ENCODE data around the gene TMEM178B.

Gene TMEM178B

DNA sequence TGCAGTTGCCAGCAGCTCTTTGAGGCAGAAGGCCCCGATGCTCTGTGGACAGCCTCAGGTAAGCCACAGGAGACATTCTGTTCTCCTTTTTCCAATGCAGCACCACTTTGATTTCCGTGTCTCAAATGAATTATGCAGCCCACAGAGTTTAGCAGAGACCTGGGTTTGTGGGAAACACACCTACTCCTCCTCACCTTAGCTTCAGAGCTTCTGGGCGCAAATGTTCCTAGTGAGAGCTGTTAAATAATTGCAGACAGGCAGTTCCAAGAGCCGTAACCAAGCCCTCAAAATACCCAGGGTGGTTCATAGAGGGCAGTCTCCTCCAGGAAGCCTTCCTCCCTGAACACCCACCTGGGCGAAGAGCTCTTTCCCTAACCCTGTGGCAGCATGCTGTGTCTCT lies 408.1 kb downstream of the TMEM178B start:
- H3K9me3 ChIP-seq: no peaks in the 10 kb centered on the region
- H3K36me3 ChIP-seq (replicated peaks): no peaks in the 10 kb centered on the region
- no peaks in the 10 kb centered on the region for H3K27me3 ChIP-seq (ENCODE audit: low read depth)
- in situ Hi-C loops (cut with MboI; ENCODE audit: low sequenced_read_pairs): no loop called here
- H3K4me1 ChIP-seq: no peaks in the 10 kb centered on the region
- no peak overlapping the region for H3K4me3 ChIP-seq
- no peak for DNase-seq (ENCODE audit: low spot score in 2 of 2)

DNA sequence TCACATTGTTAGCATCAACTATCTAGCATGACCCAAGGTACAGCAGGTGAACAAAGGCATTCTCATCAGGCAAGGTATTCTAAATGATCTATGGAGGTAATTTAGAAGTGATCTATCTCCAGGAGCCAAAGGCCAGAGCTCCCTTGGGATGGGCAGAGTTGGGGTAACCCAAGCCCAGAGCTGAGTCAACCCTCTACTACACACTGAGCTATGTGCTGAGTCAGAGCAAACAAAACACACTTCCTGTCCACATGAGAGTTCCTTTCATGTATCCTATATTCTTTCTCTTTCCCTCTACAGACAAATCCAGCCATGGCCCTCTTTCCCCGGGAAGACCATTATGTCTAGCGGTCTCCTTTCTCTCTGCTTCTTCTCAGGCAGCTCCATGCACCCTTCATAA lies 409.2 kb downstream of the TMEM178B start:
- Histone ChIP-seq H3K36me3 (replicated peaks) (no peaks in the 10 kb centered on the region), H3K4me1 (no peaks in the 10 kb centered on the region), H3K27me3 (ENCODE audit: low read depth) (no peaks in the 10 kb centered on the region), H3K4me3 (no peak overlapping the region), H3K9me3 (no peaks in the 10 kb centered on the region)
- in situ Hi-C loops (cut with MboI; ENCODE audit: low sequenced_read_pairs): no loop called here
- DNase-seq (ENCODE audit: low spot score in 2 of 2): no peak

DNA sequence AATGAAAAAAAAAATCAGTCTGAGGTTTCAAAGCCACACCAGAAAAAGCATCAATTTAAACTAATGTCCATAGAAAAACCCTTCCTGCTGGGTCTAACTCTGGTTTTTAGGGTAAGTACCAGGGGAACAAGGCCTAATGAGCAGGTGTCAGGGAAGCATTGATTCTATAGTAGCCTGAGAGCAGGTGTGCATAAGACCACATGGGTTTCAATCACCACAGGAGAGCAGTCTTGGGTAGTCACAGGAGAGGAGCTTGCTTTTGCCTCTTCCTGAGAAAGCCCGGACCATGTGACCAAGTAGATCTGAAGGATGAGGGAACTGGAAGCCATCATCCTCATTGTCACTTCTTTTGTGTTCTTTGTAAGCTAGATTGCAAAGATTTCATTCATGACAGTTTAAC lies 411.0 kb downstream of the TMEM178B start:
- in situ Hi-C loops (cut with MboI; ENCODE audit: low sequenced_read_pairs): no loop called here
- H3K36me3 ChIP-seq (replicated peaks): no peaks in the 10 kb centered on the region
- H3K9me3 ChIP-seq: no peaks in the 10 kb centered on the region
- DNase-seq (ENCODE audit: low spot score in 2 of 2): no peak
- H3K4me1 ChIP-seq: no peaks in the 10 kb centered on the region
- H3K27me3 ChIP-seq (ENCODE audit: low read depth): no peaks in the 10 kb centered on the region
- no peak overlapping the region for H3K4me3 ChIP-seq

DNA sequence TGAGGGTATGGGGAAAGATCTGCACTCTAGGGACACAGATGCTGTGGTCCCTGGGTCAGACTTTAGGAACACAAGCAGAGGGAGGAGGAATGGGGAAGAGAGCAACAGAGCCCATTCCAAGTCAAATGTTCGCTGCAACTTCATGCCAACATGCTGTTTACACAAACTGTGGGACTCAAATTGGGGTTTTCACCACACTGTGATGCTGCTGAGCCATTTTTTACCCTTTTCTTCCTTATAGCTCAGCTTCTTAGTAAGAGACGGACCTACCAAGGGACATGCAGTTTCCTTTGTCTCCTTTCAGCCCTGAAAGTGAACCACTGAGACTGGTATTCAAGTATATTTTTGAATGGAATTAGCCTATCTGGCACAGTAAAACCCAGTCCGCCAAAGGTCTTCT lies 413.1 kb downstream of the TMEM178B start:
- no peak for DNase-seq (ENCODE audit: low spot score in 2 of 2)
- peaks cover 3% of the 10 kb centered on the region; the same call in 1 of the 2 replicates for H3K27me3 ChIP-seq (ENCODE audit: low read depth)
- in situ Hi-C loops (cut with MboI; ENCODE audit: low sequenced_read_pairs): no loop called here
- no peaks in the 10 kb centered on the region for H3K36me3 ChIP-seq (replicated peaks)
- H3K4me1 ChIP-seq: no peaks in the 10 kb centered on the region
- H3K9me3 ChIP-seq: no peaks in the 10 kb centered on the region
- no peak overlapping the region for H3K4me3 ChIP-seq

DNA sequence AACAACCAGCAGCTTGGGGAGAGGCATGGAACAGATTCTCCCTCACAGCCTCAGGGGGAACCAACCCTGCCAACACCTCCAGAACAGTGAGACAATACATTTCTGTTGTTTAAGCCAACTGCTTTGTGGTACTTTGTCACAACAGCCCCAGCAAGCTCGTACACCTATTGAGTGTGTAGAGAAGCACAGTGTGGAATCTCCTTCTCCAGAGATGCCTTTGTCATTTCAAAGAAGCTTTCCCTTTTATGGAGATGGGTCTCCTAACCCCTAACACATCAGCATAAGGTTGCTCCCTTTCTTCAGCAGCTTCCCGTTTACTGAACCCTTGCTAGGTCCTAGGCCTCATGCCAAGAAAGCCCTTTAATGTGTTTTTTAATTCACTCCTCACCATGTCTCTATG lies 416.6 kb downstream of the TMEM178B start:
- Histone ChIP-seq H3K4me3 (no peak overlapping the region), H3K4me1 (no peaks in the 10 kb centered on the region), H3K36me3 (replicated peaks) (no peaks in the 10 kb centered on the region), H3K9me3 (no peaks in the 10 kb centered on the region), H3K27me3 (ENCODE audit: low read depth) (peaks cover 3% of the 10 kb centered on the region)
- DNase-seq (ENCODE audit: low spot score in 2 of 2): no peak
- in situ Hi-C loops (cut with MboI; ENCODE audit: low sequenced_read_pairs): no loop called here

- H3K4me1 ChIP-seq: no peaks in the 10 kb centered on the region
- no peak overlapping the region for H3K4me3 ChIP-seq
- H3K27me3 ChIP-seq (ENCODE audit: low read depth): peaks cover 8% of the 10 kb centered on the region
- H3K36me3 ChIP-seq (replicated peaks): no peaks in the 10 kb centered on the region
- in situ Hi-C loops (cut with MboI; ENCODE audit: low sequenced_read_pairs): no loop called here
- no peak for DNase-seq (ENCODE audit: low spot score in 2 of 2)
- no peaks in the 10 kb centered on the region for H3K9me3 ChIP-seq
Measured at GRCh38 chr7:141495057-141495456, 421.2 kb downstream of the TMEM178B start.

DNA sequence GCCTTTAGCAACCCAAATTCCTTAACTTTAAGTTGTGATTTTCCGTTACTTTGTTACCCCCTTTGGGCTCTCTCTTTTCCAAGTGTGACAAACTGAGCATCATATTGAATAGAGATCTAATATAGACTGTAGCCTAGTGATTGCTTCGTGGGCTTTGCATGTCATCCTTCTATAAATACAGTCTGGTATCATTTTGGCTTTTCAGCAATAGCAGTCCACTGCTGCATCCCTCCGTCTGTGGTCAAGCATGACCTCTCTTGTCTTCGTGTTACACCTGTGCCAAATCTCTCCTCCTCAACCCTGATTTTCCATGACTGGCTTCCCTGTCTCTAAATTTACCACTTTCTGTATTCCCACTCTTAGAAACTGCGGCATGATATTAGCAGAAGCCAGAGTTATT lies 423.5 kb downstream of the TMEM178B start:
- in situ Hi-C loops (cut with MboI; ENCODE audit: low sequenced_read_pairs): no loop called here

DNA sequence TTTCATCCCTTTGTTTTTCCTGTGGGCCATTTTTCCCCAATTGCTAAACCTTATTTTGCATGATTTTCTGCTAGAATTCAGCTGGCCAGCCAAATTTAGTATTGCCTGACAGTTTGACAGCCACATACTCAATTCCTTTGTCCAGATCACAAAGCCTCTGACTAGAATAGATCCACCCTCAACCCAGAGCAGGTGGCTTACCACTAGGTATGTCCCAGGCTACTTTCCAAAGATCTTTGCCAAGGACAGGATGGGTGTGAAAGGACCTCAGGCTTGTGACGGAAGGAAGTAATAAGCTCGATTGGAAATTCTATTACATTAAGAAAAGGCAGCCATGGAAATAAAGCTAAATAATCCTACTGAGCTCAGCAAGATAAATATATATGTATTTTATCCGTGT lies 426.7 kb downstream of the TMEM178B start:
- no peaks in the 10 kb centered on the region for H3K4me1 ChIP-seq
- peaks cover 8% of the 10 kb centered on the region for H3K27me3 ChIP-seq (ENCODE audit: low read depth)
- in situ Hi-C loops (cut with MboI; ENCODE audit: low sequenced_read_pairs): no loop called here
- no peaks in the 10 kb centered on the region for H3K36me3 ChIP-seq (replicated peaks)
- H3K4me3 ChIP-seq: no peak overlapping the region
- H3K9me3 ChIP-seq: no peaks in the 10 kb centered on the region
- DNase-seq (ENCODE audit: low spot score in 2 of 2): no peak

More for the DNA sequence above, 423.5 kb downstream of the TMEM178B start:
- no peaks in the 10 kb centered on the region for H3K36me3 ChIP-seq (replicated peaks)
- no peaks in the 10 kb centered on the region for H3K9me3 ChIP-seq
- peaks cover 7% of the 10 kb centered on the region for H3K27me3 ChIP-seq (ENCODE audit: low read depth)
- H3K4me3 ChIP-seq: no peak overlapping the region
- DNase-seq (ENCODE audit: low spot score in 2 of 2): no peak
- no peaks in the 10 kb centered on the region for H3K4me1 ChIP-seq

- H3K36me3 ChIP-seq (replicated peaks): no peaks in the 10 kb centered on the region
- H3K4me3 ChIP-seq: no peak overlapping the region
- peaks cover 8% of the 10 kb centered on the region for H3K27me3 ChIP-seq (ENCODE audit: low read depth)
- no peak for DNase-seq (ENCODE audit: low spot score in 2 of 2)
- in situ Hi-C loops (cut with MboI; ENCODE audit: low sequenced_read_pairs): no loop called here
- H3K9me3 ChIP-seq: no peaks in the 10 kb centered on the region
- no peaks in the 10 kb centered on the region for H3K4me1 ChIP-seq
Measured at GRCh38 chr7:141501451-141501850, 427.6 kb downstream of the TMEM178B start.

- no peaks in the 10 kb centered on the region for H3K4me1 ChIP-seq
- no peaks in the 10 kb centered on the region for H3K9me3 ChIP-seq
- H3K36me3 ChIP-seq (replicated peaks): no peaks in the 10 kb centered on the region
- H3K27me3 ChIP-seq (ENCODE audit: low read depth): 0 out of 2 replicates have a peak, but pooled peaks cover 5% of the 10 kb centered on the region
- in situ Hi-C loops (cut with MboI; ENCODE audit: low sequenced_read_pairs): no loop called here
- H3K4me3 ChIP-seq: no peak overlapping the region
- DNase-seq (ENCODE audit: low spot score in 2 of 2): no peak
Measured at GRCh38 chr7:141511316-141511675, 437.4 kb downstream of the TMEM178B start.

- Histone ChIP-seq H3K4me3 (no peak overlapping the region), H3K27me3 (ENCODE audit: low read depth) (0 out of 2 replicates have a peak, but pooled peaks cover 5% of the 10 kb centered on the region), H3K9me3 (no peaks in the 10 kb centered on the region), H3K36me3 (replicated peaks) (no peaks in the 10 kb centered on the region), H3K4me1 (no peaks in the 10 kb centered on the region)
- in situ Hi-C loops (cut with MboI; ENCODE audit: low sequenced_read_pairs): no loop called here
- no peak for DNase-seq (ENCODE audit: low spot score in 2 of 2)
Measured at GRCh38 chr7:141511676-141512396, 438.0 kb downstream of the TMEM178B start.

GRCh38 chr7:141512597-141512996 lies 438.7 kb downstream of the TMEM178B start:
- in situ Hi-C loops (cut with MboI; ENCODE audit: low sequenced_read_pairs): no loop called here

GRCh38 chr7:141513720-141514119 lies 439.9 kb downstream of the TMEM178B start:
- Histone ChIP-seq H3K4me3 (no peak overlapping the region), H3K9me3 (no peaks in the 10 kb centered on the region), H3K36me3 (replicated peaks) (no peaks in the 10 kb centered on the region), H3K4me1 (no peaks in the 10 kb centered on the region), H3K27me3 (ENCODE audit: low read depth) (0 out of 2 replicates have a peak, but pooled peaks cover 5% of the 10 kb centered on the region)
- no peak for DNase-seq (ENCODE audit: low spot score in 2 of 2)
- in situ Hi-C loops (cut with MboI; ENCODE audit: low sequenced_read_pairs): no loop called here

More at GRCh38 chr7:141512597-141512996, 438.7 kb downstream of the TMEM178B start:
- Histone ChIP-seq H3K36me3 (replicated peaks) (no peaks in the 10 kb centered on the region), H3K4me1 (no peaks in the 10 kb centered on the region), H3K27me3 (ENCODE audit: low read depth) (0 out of 2 replicates have a peak, but pooled peaks cover 5% of the 10 kb centered on the region), H3K9me3 (no peaks in the 10 kb centered on the region), H3K4me3 (no peak overlapping the region)
- no peak for DNase-seq (ENCODE audit: low spot score in 2 of 2)

DNA sequence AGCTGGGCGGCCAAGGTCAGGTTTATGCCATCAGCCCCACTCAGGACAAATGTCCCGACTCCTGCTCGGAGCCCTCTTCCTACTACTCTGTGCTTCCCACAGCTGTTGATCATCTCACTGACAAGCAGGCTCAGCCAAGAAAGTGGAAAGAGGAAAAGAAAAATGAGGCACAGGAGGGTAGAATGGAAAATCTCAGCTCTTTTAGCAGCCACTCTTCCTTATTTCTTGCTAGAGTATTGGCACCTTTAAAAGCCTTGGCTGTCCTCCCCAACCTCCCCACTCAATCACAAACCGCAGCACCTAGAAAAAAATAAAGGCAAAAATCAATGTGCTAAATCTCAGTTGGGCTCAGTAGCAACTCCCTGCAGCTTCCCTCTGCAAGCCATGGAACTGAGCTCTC lies 442.1 kb downstream of the TMEM178B start:
- Histone ChIP-seq H3K9me3 (no peaks in the 10 kb centered on the region), H3K36me3 (replicated peaks) (no peaks in the 10 kb centered on the region), H3K27me3 (ENCODE audit: low read depth) (peaks cover 5% of the 10 kb centered on the region; the same call in 1 of the 2 replicates), H3K4me1 (no peaks in the 10 kb centered on the region), H3K4me3 (no peak overlapping the region)
- in situ Hi-C loops (cut with MboI; ENCODE audit: low sequenced_read_pairs): no loop called here
- no peak for DNase-seq (ENCODE audit: low spot score in 2 of 2)

GRCh38 chr7:141519623-141520022 lies 445.8 kb downstream of the TMEM178B start:
- Histone ChIP-seq H3K9me3 (no peaks in the 10 kb centered on the region), H3K4me3 (no peak overlapping the region), H3K36me3 (replicated peaks) (no peaks in the 10 kb centered on the region), H3K27me3 (ENCODE audit: low read depth) (peaks cover 7% of the 10 kb centered on the region), H3K4me1 (no peaks in the 10 kb centered on the region)
- in situ Hi-C loops (cut with MboI; ENCODE audit: low sequenced_read_pairs): no loop called here
- DNase-seq (ENCODE audit: low spot score in 2 of 2): no peak
